Activated naive CD8-positive, alpha-beta T cell treated with anti-CD3 and anti-CD28 coated beads for 36 hours (primary cell): Measurements from ENCODE around the gene UBE3B. TPM values are rescaled to one million over a fixed set of nuclear protein-coding genes. Genes with fewer than 3 reads are reported as not detected.

Experiments
- DNase-seq: peaks from one replicate; pipeline ENCODE4 v3.0.0; 2021
- H3K27ac Mint-ChIP-seq: one replicate; pipeline ENCODE4 v1.8.0; 2022; ENCODE audit warnings: mild to moderate bottlenecking, moderate library complexity, mixed read lengths
- H3K27me3 Mint-ChIP-seq: one replicate; pipeline ENCODE4 v1.8.0; 2022; ENCODE audit warnings: mild to moderate bottlenecking, mixed read lengths
- H3K36me3 Mint-ChIP-seq: one replicate; pipeline ENCODE4 v1.8.0; 2021; ENCODE audit warnings: mild to moderate bottlenecking, mixed read lengths
- H3K4me1 Mint-ChIP-seq: one replicate; pipeline ENCODE4 v1.8.0; 2021; ENCODE audit warnings: mixed read lengths
- H3K4me3 Mint-ChIP-seq: one replicate; pipeline ENCODE4 v1.8.0; 2022; ENCODE audit warnings: mild to moderate bottlenecking, moderate library complexity, mixed read lengths
- H3K9me3 Mint-ChIP-seq: one replicate; pipeline ENCODE4 v1.8.0; 2022; ENCODE audit warnings: mixed read lengths
- total RNA-seq, 2 experiments: library from RNA; stranded (reverse); gene quantifications; one replicate each; pipeline ENCODE4 v1.2.3, GENCODE V29; 2021

UBE3B gene
- total RNA-seq, 2 experiments from 2014 or later, result 23.4 to 23.5 TPM

DNA sequence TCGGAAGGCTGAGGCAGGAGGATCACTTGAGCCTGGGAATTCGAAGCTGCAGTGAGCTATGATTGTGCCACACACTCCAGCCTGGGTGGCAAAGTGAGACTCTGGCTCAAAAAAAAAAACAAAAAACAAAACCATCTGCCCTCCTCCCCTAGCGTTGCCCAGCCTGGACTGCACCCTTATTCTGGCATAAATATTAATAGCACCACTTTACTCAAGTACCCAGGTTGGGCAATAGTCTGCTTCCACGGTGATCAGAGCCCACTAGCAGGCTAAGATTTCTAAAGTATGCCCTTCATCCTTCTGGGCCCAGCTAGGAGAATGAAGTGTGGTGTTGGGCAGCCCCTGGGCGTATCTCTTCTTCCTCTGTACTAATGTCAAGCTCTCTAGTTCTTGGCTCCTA lies 33.6 kb upstream of the UBE3B start:
- Mint-ChIP-seq H3K4me1 (no peaks in the 10 kb centered on the region), H3K36me3 (no peaks in the 10 kb centered on the region)

GRCh38 chr12:109444259-109444658 lies 33.2 kb upstream of the UBE3B start:
- Mint-ChIP-seq H3K27ac (no peak overlapping the region), H3K4me3 (no peak overlapping the region), H3K27me3 (no peaks in the 10 kb centered on the region), H3K4me1 (no peaks in the 10 kb centered on the region), H3K36me3 (no peaks in the 10 kb centered on the region), H3K9me3 (no peaks in the 10 kb centered on the region)
- DNase-seq, result no peak

More for the DNA sequence above, 33.6 kb upstream of the UBE3B start:
- Mint-ChIP-seq H3K4me3 (no peak overlapping the region), H3K27me3 (no peaks in the 10 kb centered on the region), H3K27ac (no peak overlapping the region), H3K9me3 (no peaks in the 10 kb centered on the region)
- no peak for DNase-seq

DNA sequence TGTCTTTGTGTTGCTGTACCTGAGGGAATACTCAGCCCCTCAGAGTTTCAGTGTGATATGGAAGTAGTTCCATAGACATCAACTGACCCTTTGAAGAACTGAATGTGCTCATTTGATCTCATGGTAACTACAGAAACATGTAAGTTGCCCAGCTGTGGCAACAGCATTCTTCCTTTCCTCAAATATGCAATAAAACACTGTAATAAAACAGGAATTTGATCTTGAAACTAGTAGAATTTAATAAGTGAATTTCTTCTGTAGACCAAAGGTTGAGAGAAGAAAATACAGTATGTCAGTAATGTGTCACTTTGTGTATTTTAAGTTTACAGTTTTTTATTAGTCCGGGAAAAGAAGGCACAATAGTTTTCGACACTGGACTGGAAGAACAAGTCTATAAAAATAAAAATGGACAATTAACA lies 32.2 kb upstream of the UBE3B start:
- no peak for DNase-seq
- no peaks in the 10 kb centered on the region for H3K27me3 Mint-ChIP-seq
- no peak overlapping the region for H3K4me3 Mint-ChIP-seq
- H3K36me3 Mint-ChIP-seq, result no peaks in the 10 kb centered on the region
- no peak overlapping the region for H3K27ac Mint-ChIP-seq
- no peaks in the 10 kb centered on the region for H3K4me1 Mint-ChIP-seq
- H3K9me3 Mint-ChIP-seq, result no peaks in the 10 kb centered on the region

DNA sequence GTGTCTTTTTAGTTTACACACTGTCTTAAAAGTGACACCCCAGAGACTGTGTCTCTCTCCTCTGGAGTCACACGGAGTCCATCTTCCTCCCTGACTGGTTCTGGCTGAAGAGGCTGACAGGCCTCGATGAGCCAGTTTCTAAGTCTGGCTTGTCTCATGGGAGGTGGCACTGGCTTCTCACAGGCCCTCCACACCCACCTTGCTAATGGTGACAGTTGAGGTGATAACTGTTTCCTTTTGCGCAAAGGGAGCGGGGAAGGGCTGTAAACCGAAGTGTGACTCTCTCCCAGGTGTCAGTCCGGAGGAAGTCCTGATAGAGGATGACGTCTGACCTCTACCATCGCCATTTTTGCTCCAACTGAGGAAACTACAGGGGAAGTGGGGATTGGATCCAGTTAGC lies 30.6 kb upstream of the UBE3B start:
- no peak overlapping the region for H3K4me3 Mint-ChIP-seq
- H3K36me3 Mint-ChIP-seq, result no peaks in the 10 kb centered on the region
- no peak overlapping the region for H3K27ac Mint-ChIP-seq
- no peaks in the 10 kb centered on the region for H3K9me3 Mint-ChIP-seq
- no peak for DNase-seq
- H3K4me1 Mint-ChIP-seq, result no peaks in the 10 kb centered on the region
- no peaks in the 10 kb centered on the region for H3K27me3 Mint-ChIP-seq

DNA sequence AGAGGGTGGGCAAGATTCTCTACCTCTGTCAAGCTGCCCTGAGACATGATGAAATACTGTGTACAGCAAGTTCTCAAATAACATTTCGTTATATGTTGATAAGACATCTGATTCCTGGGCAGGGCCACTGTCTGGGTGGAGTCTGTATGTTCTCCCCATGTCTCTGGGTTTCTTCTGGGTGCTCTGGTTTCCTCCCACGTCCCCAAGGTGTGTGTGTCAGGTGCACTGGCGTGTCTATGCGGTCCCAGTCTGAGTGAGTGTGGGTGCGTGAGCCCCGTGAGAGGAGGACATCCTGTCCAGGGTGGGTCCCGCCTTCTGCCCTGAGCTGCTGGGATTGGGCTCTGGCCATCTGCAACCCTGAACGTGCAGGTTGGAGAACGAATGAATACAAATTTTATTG lies 30.0 kb upstream of the UBE3B start:
- no peak overlapping the region for H3K4me3 Mint-ChIP-seq
- H3K27me3 Mint-ChIP-seq, result no peaks in the 10 kb centered on the region
- H3K9me3 Mint-ChIP-seq, result no peaks in the 10 kb centered on the region
- DNase-seq, result no peak
- H3K4me1 Mint-ChIP-seq, result no peaks in the 10 kb centered on the region
- H3K27ac Mint-ChIP-seq, result no peak overlapping the region
- no peaks in the 10 kb centered on the region for H3K36me3 Mint-ChIP-seq

GRCh38 chr12:109448272-109448671 lies 29.2 kb upstream of the UBE3B start:
- no peak overlapping the region for H3K4me3 Mint-ChIP-seq
- H3K4me1 Mint-ChIP-seq, result no peaks in the 10 kb centered on the region
- no peaks in the 10 kb centered on the region for H3K36me3 Mint-ChIP-seq
- H3K27ac Mint-ChIP-seq, result no peak overlapping the region
- DNase-seq, result no peak
- H3K27me3 Mint-ChIP-seq, result no peaks in the 10 kb centered on the region
- no peaks in the 10 kb centered on the region for H3K9me3 Mint-ChIP-seq

GRCh38 chr12:109448707-109449390 lies 28.6 kb upstream of the UBE3B start:
- H3K36me3 Mint-ChIP-seq, result no peaks in the 10 kb centered on the region
- no peak for DNase-seq
- no peak overlapping the region for H3K27ac Mint-ChIP-seq
- no peaks in the 10 kb centered on the region for H3K27me3 Mint-ChIP-seq
- no peaks in the 10 kb centered on the region for H3K9me3 Mint-ChIP-seq
- no peaks in the 10 kb centered on the region for H3K4me1 Mint-ChIP-seq
- no peak overlapping the region for H3K4me3 Mint-ChIP-seq

- H3K27ac Mint-ChIP-seq, result no peak overlapping the region
Measured at GRCh38 chr12:109449845-109450532, 27.4 kb upstream of the UBE3B start.

DNA sequence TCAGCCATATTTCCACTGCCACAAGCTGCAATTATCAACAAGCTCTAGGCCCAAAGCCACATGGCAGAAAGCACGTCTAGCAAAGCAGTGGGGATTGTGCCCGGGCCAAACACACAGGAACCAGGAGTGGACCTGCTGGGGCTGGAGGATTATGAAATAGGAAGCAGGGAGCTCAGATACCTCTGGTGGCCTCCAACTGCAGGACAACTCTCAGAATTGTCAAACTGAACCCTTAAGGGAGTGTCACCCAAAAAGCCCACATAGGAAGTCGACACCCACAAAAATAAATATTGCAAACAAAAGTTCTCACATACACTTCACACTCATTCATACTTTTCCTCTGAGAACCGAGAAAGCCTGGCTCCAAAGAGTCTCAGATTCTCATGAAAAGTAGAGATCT lies 26.5 kb upstream of the UBE3B start:
- Mint-ChIP-seq H3K9me3 (no peaks in the 10 kb centered on the region), H3K4me3 (no peak overlapping the region), H3K27ac (no peak overlapping the region), H3K27me3 (no peaks in the 10 kb centered on the region), H3K36me3 (peaks cover 2% of the 10 kb centered on the region), H3K4me1 (no peaks in the 10 kb centered on the region)
- no peak for DNase-seq

More at GRCh38 chr12:109449845-109450532, 27.4 kb upstream of the UBE3B start:
- Mint-ChIP-seq H3K4me1 (no peaks in the 10 kb centered on the region), H3K9me3 (no peaks in the 10 kb centered on the region), H3K27me3 (no peaks in the 10 kb centered on the region), H3K36me3 (peaks cover 2% of the 10 kb centered on the region), H3K4me3 (no peak overlapping the region)
- DNase-seq, result no peak

DNA sequence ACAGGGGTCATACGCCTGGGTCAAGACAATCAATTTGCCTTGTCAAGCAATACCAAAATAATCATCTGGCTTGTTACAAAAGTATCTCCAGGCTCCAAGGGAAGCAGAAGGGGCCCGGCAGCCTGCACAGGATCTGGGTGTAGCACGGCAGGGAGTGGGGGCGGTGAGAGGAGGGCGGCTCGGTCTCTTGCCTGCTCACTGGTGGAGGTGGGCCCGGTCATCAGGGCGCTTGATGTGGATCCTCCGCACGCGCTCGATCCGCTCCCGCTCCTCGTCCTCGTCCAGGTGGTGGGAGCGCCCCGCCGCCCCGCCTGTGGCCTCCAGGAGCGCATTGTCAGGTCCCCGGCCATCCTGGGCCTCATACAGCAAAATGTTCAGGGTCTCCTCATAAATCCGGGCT lies 26.0 kb upstream of the UBE3B start:
- no peaks in the 10 kb centered on the region for H3K9me3 Mint-ChIP-seq
- no peak for DNase-seq
- H3K27me3 Mint-ChIP-seq, result no peaks in the 10 kb centered on the region
- no peak overlapping the region for H3K27ac Mint-ChIP-seq
- no peaks in the 10 kb centered on the region for H3K4me1 Mint-ChIP-seq
- H3K36me3 Mint-ChIP-seq, result peaks cover 2% of the 10 kb centered on the region
- no peak overlapping the region for H3K4me3 Mint-ChIP-seq

DNA sequence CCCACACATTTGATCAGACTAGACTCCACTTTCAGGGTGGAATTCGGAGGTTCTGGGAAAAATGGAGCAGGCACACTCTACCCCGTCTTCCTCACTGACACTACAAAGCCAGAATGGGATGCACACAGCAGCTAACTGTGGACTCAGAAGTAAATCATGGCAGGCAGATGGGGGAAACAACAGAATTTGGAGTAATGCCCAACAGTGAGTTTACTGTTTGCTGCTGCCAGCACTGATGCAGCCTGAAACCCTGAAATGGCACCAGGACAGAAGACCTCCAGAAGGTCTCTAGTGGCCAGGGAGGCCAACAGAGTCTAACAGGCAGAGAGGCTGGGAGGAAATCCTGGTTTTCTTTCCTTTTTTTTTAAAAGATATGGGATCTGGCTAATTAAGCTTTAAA lies 24.9 kb upstream of the UBE3B start:
- no peak for DNase-seq
- Mint-ChIP-seq H3K4me1 (no peaks in the 10 kb centered on the region), H3K36me3 (peaks cover 10% of the 10 kb centered on the region), H3K27me3 (no peaks in the 10 kb centered on the region), H3K27ac (no peak overlapping the region), H3K4me3 (no peak overlapping the region), H3K9me3 (no peaks in the 10 kb centered on the region)

DNA sequence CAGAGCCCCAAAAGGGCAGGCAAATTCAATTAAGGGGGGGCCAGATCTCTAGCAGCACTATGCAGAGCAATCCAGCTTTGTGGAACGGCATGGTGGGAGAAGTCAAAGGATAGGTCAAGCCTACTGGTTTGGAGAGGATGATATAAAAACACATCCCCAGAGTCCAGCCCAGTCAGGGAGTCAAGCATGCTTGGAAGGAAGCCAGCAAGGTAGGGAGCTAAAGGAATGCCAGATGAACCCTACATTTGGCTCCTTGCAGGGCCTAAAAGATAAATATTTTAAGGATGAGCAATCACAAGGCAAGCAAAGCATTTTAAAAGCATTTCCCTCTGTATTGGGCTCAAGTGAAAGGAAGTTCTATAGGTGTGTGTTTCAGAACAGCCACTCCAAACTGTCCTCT lies 21.7 kb upstream of the UBE3B start:
- Mint-ChIP-seq H3K27ac (no peak overlapping the region), H3K9me3 (no peaks in the 10 kb centered on the region), H3K36me3 (peaks cover 10% of the 10 kb centered on the region), H3K4me3 (no peak overlapping the region), H3K4me1 (peaks cover 7% of the 10 kb centered on the region), H3K27me3 (no peaks in the 10 kb centered on the region)
- DNase-seq, result no peak

DNA sequence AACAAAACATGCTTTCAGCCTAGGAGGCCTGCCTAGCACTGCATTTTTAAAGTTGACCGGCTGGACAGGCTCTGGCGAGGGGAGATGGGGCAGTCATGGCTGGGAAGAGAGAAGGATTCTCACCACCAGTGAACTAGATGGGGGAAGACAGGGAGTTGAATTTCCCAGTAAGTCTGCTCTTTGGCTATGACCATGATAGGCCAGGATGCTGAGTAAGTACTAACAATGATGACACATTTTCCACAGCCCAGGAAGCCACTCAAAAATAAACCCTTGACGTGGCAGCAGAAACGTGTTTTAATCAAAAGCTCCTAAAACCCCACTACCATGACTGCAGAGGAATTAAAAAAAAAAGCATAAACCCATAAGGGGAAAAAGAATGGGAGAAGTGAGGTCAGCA lies 19.3 kb upstream of the UBE3B start:
- Mint-ChIP-seq H3K27me3 (no peaks in the 10 kb centered on the region), H3K4me1 (peaks cover 18% of the 10 kb centered on the region), H3K36me3 (peaks cover 10% of the 10 kb centered on the region), H3K9me3 (no peaks in the 10 kb centered on the region), H3K27ac (peak overlapping the region; percentile 59), H3K4me3 (no peak overlapping the region)
- no peak for DNase-seq

DNA sequence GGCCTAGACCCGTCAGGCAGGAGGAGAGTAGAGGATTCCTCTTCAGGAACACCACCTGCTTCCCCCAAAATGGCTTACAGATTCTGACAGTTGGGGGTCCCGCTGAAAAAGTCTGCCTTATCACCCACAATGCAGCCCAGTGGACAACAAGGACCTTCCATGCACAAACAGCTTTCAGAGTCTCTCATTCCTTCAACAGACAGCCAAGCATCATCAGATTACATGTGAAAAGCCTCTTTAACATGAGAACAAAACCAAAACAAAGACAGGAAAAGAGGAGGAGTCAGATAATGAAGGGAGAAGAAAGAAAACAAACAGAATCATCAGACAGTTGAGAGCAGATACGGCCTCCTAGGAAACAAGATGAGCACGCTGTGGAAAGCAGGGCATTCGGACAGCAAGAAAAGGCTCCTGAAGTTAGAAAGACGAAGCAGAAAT lies 18.6 kb upstream of the UBE3B start:
- Mint-ChIP-seq H3K27ac (no peak overlapping the region), H3K9me3 (no peaks in the 10 kb centered on the region), H3K4me1 (peaks cover 25% of the 10 kb centered on the region), H3K27me3 (no peaks in the 10 kb centered on the region), H3K4me3 (no peak overlapping the region), H3K36me3 (peaks cover 10% of the 10 kb centered on the region)
- no peak for DNase-seq

DNA sequence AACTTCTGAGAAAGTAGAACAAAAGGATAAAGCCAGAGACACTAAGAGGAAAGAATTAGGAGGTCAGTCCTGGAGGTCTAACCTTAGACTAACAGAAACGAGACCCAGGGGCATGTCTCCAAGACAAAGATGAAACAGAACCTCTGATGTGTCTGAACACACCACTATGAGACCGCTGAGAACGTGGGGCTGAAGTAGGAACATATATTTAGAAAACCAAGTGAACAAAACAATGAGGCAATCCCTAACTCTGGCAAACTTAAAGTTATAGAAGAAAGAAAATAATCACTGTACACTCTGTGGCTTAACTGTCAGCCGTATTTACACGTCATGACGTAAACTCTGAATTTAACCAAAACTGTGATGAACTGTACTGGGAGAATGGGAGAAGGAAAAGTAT lies 18.2 kb upstream of the UBE3B start:
- no peak overlapping the region for H3K27ac Mint-ChIP-seq
- H3K36me3 Mint-ChIP-seq, result peaks cover 9% of the 10 kb centered on the region
- H3K4me3 Mint-ChIP-seq, result no peak overlapping the region
- no peak for DNase-seq
- H3K9me3 Mint-ChIP-seq, result no peaks in the 10 kb centered on the region
- H3K27me3 Mint-ChIP-seq, result no peaks in the 10 kb centered on the region
- H3K4me1 Mint-ChIP-seq, result peaks cover 29% of the 10 kb centered on the region

GRCh38 chr12:109460538-109460937 lies 16.9 kb upstream of the UBE3B start:
- peaks cover 10% of the 10 kb centered on the region for H3K36me3 Mint-ChIP-seq
- DNase-seq, result no peak
- no peak overlapping the region for H3K4me3 Mint-ChIP-seq
- H3K27ac Mint-ChIP-seq, result no peak overlapping the region
- H3K9me3 Mint-ChIP-seq, result no peaks in the 10 kb centered on the region
- H3K27me3 Mint-ChIP-seq, result no peaks in the 10 kb centered on the region
- peaks cover 40% of the 10 kb centered on the region for H3K4me1 Mint-ChIP-seq
